Left ventricle myocardium inferior (tissue), 1 donor: ENCODE data around the gene SPTBN5. TPM values are rescaled to one million over a fixed set of nuclear protein-coding genes. Genes with fewer than 3 reads are reported as not detected.

ENCODE experiments used
- DNase-seq: peaks from one replicate; pipeline ENCODE4 v3.0.0-alpha.2; 2020
- H3K27ac ChIP-seq: fragments of 200-600 bp; replicated peaks from 2 replicates; pipeline ENCODE4 v1.8.0; 2021
- H3K27me3 ChIP-seq: fragments of 200-600 bp; 2 replicates; pipeline ENCODE4 v1.8.0; 2021; ENCODE audit warnings: low read depth
- H3K36me3 ChIP-seq: fragments of 200-600 bp; 2 replicates; pipeline ENCODE4 v1.8.0; 2021
- H3K4me1 ChIP-seq: fragments of 200-600 bp; 2 replicates; pipeline ENCODE4 v1.8.0; 2021
- H3K4me3 ChIP-seq: fragments of 200-600 bp; 2 replicates; pipeline ENCODE4 v1.8.0; 2021; ENCODE audit warnings: mild to moderate bottlenecking, moderate library complexity
- H3K9me3 ChIP-seq: fragments of 200-600 bp; replicated peaks from 2 replicates; pipeline ENCODE4 v1.8.0; 2021
- intact Hi-C: fragments of 100-400 bp; cut with micrococcal nuclease; formaldehyde crosslinking; loops from one replicate; pipeline ENCODE4 v1.11.0; 2022
- total RNA-seq: library from RNA; stranded (reverse); fragmentation: NEBNext Ultra II Directional; extraction: Animal tissue kit (Norgen Biotek cat#: 25700); gene quantifications from one replicate; pipeline ENCODE4 v1.2.1, GENCODE V29; 2021
- TF ChIP-seq, protein P1 (sequence below): fragments of 200-600 bp; IDR thresholded peaks from 2 replicates; pipeline ENCODE4 v1.8.0; 2021; ENCODE audit warnings: antibody characterized with exemption, mild to moderate bottlenecking, borderline replicate concordance
- donor health status: DM: no; HTN: yes; CAD: no; lungs with severe emphysema.

Gene SPTBN5
- total RNA-seq, 1 donor from 2014 or later, result 2.7 TPM

DNA sequence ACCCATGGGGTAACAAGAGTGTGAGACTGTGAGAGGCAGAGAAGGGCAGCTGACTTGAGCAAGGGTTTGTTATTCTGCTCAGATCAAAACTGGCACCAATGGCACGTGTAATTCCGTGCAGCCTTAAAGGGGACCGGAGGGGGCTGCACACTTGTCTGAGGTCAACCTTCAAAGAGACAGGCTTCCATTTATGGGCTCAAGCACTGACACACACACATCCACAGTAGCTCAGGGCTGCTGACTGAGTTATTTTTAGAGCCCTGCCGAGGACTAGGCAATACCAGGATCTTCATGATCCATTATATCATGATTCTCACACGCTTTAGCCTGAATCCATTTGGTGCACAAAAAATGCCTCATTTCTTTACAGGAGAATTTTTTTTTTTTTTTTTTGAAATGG, 20.6 kb upstream of the SPTBN5 start:
- Histone ChIP-seq H3K4me3 (no peak overlapping the region), H3K27me3 (no peaks in the 10 kb centered on the region), H3K4me1 (peaks cover 96% of the 10 kb centered on the region), H3K9me3 (no peaks in the 10 kb centered on the region), H3K36me3 (peaks cover 24% of the 10 kb centered on the region), H3K27ac (peak overlapping the region; percentile 89)
- DNase-seq, result no peak
- TF ChIP-seq, protein P1, sequence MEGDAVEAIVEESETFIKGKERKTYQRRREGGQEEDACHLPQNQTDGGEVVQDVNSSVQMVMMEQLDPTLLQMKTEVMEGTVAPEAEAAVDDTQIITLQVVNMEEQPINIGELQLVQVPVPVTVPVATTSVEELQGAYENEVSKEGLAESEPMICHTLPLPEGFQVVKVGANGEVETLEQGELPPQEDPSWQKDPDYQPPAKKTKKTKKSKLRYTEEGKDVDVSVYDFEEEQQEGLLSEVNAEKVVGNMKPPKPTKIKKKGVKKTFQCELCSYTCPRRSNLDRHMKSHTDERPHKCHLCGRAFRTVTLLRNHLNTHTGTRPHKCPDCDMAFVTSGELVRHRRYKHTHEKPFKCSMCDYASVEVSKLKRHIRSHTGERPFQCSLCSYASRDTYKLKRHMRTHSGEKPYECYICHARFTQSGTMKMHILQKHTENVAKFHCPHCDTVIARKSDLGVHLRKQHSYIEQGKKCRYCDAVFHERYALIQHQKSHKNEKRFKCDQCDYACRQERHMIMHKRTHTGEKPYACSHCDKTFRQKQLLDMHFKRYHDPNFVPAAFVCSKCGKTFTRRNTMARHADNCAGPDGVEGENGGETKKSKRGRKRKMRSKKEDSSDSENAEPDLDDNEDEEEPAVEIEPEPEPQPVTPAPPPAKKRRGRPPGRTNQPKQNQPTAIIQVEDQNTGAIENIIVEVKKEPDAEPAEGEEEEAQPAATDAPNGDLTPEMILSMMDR, result no peak
- intact Hi-C loops, result no loop called here

DNA sequence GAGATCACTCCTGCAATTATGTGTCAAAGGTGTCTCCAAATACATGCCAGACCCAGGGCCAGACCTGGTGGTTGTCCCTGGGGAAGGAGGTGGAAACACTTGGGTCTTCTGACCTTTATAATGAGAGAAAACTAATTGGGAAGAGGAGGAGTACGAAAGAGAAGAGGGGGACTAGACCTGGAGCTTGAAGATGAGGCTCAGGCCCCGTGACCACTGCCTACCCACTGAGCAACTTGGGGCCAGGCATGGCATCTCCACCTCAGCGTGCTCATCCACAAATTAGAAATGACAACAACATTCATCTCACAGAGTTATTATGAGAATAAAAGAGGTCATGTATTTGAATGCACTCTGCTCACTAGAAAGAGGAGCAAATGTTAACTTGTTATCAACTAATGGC, 19.4 kb upstream of the SPTBN5 start:
- Histone ChIP-seq H3K4me3 (no peak overlapping the region), H3K4me1 (peaks cover 95% of the 10 kb centered on the region), H3K9me3 (no peaks in the 10 kb centered on the region), H3K36me3 (peaks cover 25% of the 10 kb centered on the region), H3K27me3 (no peaks in the 10 kb centered on the region), H3K27ac (peak overlapping the region; percentile 89)
- TF ChIP-seq, protein P1, result no peak
- no peak for DNase-seq
- intact Hi-C loops, result no loop called here

DNA sequence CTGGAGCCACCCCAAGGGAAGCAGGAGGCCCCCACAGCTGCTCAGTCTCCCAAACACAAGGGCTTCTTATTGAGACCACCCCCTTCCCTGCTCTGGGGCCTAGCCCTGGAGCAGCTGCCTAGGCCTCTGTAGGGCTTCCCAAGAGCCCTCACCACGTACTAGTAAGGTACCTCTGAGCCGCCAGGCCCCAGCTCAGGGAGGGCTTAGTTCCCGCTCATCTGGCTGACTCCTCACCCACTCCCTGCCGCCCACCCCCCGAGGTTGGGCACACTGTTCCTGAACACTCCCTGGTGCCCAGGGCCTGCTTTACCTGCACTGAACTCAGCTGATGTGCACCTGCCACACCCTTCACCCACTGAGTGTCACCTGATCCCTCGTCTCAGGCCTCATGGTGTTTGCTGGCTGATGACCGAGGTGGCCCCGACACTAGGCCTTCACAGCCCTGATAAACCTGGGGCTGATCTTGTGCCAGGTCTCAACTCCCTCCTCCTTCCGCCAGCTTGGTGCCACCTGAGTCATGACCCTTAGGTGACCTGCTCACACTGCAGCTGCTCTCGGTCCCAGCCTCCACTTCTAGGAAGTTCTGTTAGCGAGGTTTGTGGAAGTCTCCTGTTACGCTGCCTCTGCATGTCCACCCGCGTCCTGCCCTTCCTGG, 18.0 kb upstream of the SPTBN5 start:
- Histone ChIP-seq H3K27me3 (no peaks in the 10 kb centered on the region), H3K36me3 (peaks cover 37% of the 10 kb centered on the region), H3K4me1 (peaks cover 80% of the 10 kb centered on the region), H3K4me3 (no peak overlapping the region), H3K27ac (peak overlapping the region; percentile 89), H3K9me3 (no peaks in the 10 kb centered on the region)
- TF ChIP-seq, protein P1, result no peak
- intact Hi-C loops, result no loop called here
- no peak for DNase-seq

DNA sequence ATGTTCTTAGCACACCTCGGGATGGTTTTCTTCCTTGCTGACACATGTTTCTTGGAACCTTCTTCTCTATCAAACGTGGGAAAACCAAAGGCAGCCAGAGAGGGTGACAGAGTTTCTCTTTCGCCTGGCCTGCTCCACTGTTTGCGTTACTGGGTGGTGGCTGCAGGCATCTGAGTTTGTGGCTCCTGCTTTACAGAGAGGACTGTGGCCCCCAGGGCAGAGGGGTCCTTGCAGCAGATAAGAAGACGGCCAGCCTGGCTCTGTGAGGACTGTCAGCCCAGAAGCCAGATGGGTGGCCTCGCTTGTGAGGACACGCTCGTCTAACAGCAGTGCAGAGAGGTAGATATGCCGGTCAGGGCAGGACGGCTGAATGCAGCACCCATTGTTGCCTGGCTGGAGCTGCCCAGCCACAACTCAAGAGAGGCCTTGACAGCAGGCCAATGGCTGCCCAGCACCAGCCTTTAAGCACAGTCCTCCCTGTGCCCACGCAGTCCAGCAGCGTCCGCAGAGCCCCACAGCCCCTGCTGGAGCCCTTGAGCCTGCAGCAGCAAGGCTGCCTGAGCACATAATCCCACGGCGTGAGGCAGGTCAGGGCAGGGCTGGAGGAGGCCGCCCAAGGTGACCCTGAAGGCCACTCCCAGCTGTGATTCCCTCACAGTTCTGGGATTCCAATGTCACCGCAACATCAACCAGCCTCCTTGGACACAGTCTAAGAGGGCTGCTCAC, 15.0 kb upstream of the SPTBN5 start:
- intact Hi-C loops, result loop anchor here (10.0 kb wide), 1 partner anchor 134 kb away; the partner anchor contains the start of gene MAPKBP1
- TF ChIP-seq, protein P1, result no peak
- Histone ChIP-seq H3K4me3 (no peak overlapping the region), H3K9me3 (no peaks in the 10 kb centered on the region), H3K4me1 (peaks cover 77% of the 10 kb centered on the region), H3K27me3 (no peaks in the 10 kb centered on the region), H3K36me3 (peaks cover 57% of the 10 kb centered on the region), H3K27ac (peak overlapping the region; percentile 89)
- no peak for DNase-seq

DNA sequence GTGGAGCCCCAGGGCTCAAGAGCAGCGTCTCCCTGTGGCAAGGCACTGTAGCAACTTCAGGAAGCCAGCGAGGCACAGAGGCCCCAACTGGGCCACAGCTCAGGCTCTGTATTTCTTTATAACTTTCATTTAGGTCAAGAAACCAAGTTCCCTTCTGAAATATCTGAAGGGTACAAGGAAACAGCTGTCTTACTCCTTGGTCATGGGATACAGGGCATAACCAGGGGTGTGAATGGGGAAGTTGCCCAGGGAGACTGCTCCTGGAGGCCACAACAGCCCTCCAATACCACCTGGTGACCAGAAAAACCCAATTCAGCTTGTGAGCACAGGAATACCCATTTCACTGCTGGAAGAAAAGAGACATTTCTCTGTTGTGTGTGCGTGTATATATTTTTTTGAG, 13.3 kb upstream of the SPTBN5 start:
- H3K4me3 ChIP-seq, result no peak overlapping the region
- peak overlapping the region; percentile 26 for H3K27ac ChIP-seq
- no peaks in the 10 kb centered on the region for H3K9me3 ChIP-seq
- intact Hi-C loops, result loop anchor here (10.0 kb wide), 1 partner anchor 132 kb away; the partner anchor contains the start of gene MAPKBP1
- peaks cover 65% of the 10 kb centered on the region for H3K36me3 ChIP-seq
- no peak for DNase-seq
- H3K27me3 ChIP-seq, result no peaks in the 10 kb centered on the region
- H3K4me1 ChIP-seq, result peaks cover 65% of the 10 kb centered on the region
- TF ChIP-seq, protein P1, result no peak
